ENCODE results near the gene MT1F.

GRCh38 chr16:56608876-56609462 lies 48.8 kb upstream of the MT1F start:
- TF ChIP-seq MAX (IDR thresholded peaks at IDR 0.05), result no peak
- TF ChIP-seq RAD21 (IDR thresholded peaks at IDR 0.05; ENCODE audit: low read depth), result no peak
- TF ChIP-seq POLR2A (IDR thresholded peaks at IDR 0.05; ENCODE audit: borderline replicate concordance, extremely low read depth, insufficient read depth, insufficient read length), result no peak
- TF ChIP-seq CTCF (IDR thresholded peaks at IDR 0.05 in 2 of 3, conservative IDR thresholded peaks at IDR 0.05 in 1 of 3; ENCODE audit: borderline replicate concordance in 1 of 3, insufficient read depth in 1 of 3, low read depth in 2 of 3, low read length in 2 of 3), result no peak
- no peak for TF ChIP-seq POLR2AphosphoS5 (IDR thresholded peaks at IDR 0.05; ENCODE audit: low read depth, low read length)
- no peak for TF ChIP-seq ZNF274 (IDR thresholded peaks at IDR 0.05; ENCODE audit: low read depth, low read length)
- no peak for TF ChIP-seq SIN3A (IDR thresholded peaks at IDR 0.05; ENCODE audit: low read depth)
- TF ChIP-seq EZH2phosphoT487 (IDR thresholded peaks at IDR 0.05; ENCODE audit: borderline replicate concordance), result no peak

Measured in HCT116 (cell line).